ENCODE results near the gene OMP.

DNA sequence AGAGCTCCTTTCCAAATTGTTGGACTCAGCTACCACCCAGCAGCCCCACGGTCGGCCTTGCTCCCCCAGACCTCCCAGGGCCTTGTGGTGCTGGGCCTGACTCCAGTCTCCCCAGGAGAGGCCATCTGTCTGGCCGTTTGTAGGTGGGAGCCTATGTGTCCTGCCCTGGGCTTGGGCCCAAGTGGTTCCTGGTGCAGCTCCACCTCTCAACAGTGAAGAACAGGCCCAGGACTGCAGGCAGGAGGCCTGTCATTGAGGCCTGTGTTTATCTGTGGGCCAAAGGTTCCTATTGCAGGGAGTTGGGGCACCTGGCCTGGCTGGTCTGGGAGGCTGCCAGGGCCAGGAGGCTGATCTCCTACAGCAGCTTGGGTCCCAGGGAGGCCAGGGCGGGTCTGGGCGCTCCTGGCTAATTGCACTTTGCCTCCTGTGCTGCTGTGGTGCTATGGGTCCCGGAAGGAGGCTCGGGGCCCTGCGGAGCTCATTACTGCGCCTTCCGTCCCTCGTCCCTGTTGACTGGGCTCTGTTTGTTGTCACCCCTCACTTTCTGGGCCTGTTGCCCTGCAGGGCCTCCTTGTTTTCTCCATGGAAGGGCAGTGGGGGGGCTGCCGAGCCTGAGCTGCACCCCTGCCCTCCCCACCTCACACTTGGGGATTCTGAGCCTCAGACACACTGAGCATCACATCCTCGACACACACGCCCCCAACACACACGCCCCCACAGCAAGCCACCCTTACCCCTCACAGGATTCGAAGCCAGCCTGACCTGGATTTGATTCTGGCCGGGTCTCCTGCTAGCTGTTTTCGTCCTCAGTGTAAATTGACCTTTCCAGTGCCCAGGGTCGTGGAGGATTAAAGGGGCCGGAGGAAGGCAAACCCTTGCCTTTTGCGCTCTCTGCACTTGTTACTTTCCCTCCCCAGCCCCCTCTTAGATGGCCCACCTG lies 6.8 kb upstream of the OMP start:
- TF ChIP-seq, protein P1, sequence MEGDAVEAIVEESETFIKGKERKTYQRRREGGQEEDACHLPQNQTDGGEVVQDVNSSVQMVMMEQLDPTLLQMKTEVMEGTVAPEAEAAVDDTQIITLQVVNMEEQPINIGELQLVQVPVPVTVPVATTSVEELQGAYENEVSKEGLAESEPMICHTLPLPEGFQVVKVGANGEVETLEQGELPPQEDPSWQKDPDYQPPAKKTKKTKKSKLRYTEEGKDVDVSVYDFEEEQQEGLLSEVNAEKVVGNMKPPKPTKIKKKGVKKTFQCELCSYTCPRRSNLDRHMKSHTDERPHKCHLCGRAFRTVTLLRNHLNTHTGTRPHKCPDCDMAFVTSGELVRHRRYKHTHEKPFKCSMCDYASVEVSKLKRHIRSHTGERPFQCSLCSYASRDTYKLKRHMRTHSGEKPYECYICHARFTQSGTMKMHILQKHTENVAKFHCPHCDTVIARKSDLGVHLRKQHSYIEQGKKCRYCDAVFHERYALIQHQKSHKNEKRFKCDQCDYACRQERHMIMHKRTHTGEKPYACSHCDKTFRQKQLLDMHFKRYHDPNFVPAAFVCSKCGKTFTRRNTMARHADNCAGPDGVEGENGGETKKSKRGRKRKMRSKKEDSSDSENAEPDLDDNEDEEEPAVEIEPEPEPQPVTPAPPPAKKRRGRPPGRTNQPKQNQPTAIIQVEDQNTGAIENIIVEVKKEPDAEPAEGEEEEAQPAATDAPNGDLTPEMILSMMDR (IDR thresholded peaks at IDR 0.05) = no peak
- no peak for TF ChIP-seq EZH2 (IDR thresholded peaks at IDR 0.05; ENCODE audit: borderline replicate concordance, insufficient read depth, low read depth, low read length, poor library complexity, severe bottlenecking)
